RPMI8226 (cell line): ENCODE results near the gene AKAP13.
A peak's percentile ranks its signal among the peaks of the same experiment; 100 is the strongest.

Experiments used
- DNase-seq: peaks from one replicate; pipeline ENCODE4 v3.0.0-alpha.2; 2015

AKAP13 gene

DNA sequence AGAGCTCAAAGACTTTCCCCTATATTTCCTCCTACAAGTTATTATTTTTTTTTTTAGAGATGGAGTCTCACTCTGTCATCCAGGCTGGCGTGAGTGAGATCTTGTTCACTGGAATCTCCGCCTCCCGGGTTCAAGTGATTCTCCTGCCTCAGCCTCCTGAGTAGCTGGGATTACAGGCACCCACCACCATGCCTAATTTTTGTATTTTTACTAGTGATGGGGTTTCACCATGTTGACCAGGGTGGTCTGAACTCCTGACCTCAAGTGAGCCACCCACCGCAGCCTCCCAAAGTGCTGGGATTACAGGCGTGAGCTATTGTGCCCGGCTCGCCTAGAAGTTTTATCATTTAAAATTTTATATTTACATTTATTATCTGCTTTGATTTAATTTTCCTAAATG, 5.9 kb downstream of the AKAP13 start:
- no peak for DNase-seq

DNA sequence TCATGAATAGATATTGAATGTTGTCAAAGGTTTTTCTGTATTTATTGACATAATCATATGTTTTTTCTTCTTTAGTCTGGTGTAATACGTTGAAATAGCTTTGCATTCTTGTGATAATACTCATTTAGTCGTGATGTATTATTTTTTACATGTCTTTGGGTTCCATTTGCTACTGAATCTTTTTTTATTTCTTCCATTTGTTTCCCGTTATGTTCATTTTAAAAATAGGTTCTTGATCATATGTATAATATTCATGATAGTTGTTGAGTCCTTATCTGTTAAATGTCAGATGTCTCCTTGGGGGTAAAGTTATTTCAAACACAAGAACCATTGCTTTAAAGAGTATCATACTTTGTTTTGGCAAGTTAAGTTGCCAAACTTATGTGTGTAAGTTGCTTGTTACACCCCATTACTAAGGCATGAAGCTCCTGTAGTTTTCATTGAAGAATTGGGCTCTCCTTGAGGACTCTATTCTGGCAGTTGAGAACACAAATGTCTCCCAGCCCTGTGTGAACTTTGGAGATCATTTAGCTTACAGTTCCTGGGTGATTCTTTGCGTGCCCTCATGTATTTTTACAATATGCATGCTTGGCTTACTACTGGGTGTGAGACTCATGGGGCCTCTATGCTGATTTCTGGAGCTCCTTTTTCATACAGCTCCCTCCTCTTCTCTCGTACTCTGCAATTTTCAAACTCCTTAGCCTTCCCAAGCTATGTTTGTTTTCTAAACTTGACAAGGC, 8.3 kb downstream of the AKAP13 start:
- DNase-seq, result no peak

DNA sequence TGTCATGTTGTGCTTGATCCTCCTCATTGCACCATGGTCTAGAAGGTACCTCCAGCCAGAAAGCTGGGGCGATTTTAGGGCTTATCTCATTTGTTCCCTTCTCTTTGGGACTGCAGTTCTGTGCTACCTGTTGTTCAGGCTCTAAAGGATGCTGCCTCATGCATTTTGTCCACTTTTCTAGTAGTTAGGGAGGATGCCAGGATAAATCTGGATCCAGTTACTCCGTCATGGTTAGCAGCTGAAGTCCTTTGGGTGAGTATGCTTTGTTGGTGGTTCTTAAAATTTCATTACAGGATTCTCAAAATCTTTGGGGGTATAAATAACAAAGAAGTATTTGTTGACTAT, 8.9 kb downstream of the AKAP13 start:
- DNase-seq, result no peak

DNA sequence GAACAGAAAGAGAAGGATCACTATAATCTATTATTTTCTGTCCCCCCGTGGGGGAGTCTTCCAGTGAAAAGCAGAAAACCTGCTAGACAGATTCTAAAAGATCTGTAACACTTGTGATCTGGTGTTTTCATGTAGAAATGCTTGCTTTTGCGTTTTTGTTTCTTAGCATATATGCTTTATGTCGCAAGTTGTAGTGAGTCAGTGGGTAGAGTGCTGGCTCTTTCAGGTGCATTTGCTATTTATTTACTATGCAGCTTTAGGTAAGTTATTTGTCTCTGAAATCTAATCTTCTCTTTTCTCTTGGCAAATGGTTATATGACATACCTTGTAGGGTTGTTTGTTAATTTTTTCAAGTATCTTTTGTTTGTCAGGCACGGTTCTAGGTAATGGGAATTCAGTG, 9.4 kb downstream of the AKAP13 start:
- DNase-seq, result no peak

DNA sequence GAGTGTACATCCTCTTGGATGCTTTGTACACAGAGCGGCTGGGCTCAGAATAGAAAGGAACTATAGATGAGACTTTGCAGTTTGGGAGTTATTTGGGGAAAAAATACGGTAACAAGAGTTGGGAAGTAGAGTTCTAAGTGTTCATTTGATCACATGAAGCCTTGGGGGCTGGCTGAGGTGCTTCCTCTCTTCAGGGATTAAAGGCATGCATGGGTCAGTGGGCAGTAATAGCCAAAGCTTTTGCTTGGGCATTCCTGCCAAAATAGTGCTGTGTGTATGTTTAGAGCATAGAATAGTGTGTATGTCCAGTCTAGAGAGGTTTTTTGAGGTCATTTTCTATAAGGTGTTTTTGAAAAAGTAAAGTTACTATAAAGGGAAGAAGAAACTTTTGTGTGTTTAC, 12.8 kb downstream of the AKAP13 start:
- no peak for DNase-seq

DNA sequence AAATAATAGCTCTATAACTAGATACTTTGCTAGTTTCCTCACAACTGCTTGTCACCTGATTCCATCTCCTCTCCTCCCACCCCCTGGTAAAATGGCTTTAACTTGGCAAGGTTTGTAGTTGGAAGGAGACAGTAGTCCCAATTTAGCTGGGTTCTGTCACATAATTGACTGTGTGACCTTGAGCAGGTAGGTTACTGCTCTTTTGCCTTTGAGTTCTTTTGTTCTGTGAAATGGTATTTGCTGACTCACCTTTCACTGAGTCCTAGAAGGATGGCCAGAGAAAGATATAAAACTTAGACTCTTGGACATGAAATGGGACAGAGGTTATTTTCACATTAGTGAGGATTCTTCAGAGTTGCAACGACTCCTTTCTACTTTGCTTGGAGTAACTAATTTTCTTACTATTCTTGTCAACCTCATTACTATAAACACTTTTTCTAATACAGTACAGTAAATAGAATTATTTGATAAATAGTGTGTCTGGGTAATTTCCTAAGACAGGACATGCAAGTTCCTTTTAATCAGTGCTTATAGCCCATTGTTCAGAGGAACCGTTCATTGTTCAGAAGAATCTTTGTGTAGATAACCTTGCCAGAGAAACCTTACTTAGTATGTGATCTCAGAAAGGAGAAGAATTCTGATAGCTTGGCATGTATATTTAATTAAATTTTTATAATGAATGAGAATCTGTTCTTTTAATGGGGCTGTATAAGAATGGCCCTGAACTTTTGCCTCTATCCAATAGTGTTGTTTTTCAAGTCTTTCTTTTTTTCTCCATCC, 14.3 kb downstream of the AKAP13 start:
- peak; percentile 38 for DNase-seq

DNA sequence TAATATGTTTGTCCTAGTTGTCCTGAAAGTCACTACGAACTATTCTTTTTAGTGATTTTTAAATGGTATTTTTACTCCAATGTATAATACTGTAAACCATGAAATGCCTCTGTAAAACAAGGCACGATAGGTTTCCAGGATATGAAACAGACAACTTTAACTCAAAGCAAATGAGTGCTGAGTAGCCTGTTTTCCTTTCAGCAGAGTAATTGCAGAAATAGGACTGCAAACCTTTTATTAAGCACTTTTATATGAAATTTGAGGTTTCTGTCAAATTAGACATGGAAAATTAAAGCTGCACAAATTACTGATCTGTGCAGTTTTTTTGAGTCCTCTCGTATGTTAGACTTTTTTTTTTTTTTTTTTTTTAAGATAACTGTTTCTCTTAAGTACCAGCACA, 16.2 kb downstream of the AKAP13 start:
- peak; percentile 51 for DNase-seq

DNA sequence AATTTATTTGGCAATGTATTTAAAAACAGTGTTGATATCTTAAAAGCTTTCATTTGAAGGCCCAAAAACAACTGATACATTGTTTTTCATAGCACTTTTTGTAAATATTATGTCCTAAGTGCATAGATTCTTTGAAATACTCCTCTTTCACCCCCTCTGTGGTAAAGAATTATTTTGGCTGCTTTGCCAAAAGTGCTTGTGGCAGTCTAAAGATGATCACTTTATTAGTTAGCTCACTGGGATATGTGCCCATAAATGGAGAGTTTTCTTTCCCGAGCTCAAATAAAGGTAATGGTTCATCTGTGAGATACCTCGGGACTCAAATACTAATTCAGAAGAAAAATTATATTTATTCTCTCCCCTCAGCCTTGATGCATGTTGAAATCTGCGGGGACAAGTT, 16.7 kb downstream of the AKAP13 start:
- no peak for DNase-seq

DNA sequence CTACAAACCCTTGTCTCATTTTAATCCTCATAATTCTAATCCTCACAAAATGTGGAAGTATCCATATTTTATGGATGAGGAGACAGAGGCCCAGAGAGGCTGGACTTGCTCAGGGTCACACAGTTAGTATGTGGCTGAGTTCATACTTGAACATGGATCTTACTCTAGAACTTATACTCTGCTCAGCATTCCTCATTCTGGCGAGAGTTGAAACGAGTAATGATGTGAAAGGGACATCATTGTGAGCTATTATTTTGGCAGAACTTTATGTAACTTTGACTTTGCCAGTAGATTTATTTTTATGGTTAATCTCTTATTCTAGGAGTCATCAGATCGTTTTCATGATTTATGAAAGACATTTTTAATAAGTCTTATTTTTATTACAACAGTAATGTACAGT, 17.5 kb downstream of the AKAP13 start:
- no peak for DNase-seq

DNA sequence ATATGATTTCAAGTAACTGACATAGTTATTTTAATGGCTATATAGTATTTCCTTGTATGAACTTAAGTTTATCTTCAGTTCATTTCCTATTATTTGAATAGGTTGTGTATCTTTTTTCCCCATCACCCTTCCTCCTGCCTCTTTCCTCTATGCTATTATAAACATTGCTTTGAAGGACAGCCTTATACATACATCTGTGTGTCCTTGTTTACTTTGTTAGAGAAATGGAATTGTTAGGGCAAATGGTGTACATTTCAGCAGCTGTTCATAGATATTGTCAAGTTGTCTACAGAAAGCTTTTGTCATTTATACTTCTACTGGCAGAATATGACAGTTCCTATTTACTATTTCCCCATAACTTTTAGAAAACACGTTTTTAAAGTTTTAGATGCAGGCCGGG, 18.4 kb downstream of the AKAP13 start:
- DNase-seq, result no peak

DNA sequence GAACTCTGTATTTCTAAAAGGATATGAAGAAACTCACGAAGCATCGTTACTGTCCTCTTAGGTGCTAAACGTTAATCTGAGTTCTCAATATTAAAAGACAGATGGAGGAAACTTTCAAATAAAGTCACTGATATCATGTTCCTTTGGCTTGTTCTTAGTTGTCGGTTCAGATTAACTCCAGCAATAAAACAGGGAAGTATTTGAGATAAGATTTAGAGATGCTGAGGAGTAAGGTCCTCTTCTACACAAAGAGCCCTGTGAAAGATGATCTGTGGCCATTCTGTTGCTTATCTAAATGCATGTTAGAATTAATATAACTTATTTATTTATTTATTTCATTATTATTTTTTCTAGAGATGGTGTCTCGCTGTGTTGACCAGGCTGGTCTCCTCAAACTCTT, 19.2 kb downstream of the AKAP13 start:
- DNase-seq, result no peak

DNA sequence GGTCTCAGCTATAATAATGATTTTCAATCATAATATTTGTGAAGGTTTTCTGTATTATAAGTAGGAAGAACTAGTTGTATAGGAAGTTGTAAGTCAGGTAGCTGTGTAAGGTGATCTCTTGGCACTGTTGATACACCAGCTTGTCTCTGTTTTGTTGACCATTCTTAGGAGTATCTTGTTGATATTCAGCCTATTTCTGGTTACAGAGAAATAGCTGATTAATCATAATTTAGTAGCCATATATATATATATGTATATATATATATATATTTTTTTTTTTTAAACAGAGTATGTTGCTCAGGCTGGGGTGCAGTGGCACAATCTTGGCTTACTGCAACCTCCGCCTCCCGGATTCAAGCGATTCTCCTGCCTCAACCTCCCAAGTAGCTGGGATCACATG, 20.2 kb downstream of the AKAP13 start:
- DNase-seq, result no peak

DNA sequence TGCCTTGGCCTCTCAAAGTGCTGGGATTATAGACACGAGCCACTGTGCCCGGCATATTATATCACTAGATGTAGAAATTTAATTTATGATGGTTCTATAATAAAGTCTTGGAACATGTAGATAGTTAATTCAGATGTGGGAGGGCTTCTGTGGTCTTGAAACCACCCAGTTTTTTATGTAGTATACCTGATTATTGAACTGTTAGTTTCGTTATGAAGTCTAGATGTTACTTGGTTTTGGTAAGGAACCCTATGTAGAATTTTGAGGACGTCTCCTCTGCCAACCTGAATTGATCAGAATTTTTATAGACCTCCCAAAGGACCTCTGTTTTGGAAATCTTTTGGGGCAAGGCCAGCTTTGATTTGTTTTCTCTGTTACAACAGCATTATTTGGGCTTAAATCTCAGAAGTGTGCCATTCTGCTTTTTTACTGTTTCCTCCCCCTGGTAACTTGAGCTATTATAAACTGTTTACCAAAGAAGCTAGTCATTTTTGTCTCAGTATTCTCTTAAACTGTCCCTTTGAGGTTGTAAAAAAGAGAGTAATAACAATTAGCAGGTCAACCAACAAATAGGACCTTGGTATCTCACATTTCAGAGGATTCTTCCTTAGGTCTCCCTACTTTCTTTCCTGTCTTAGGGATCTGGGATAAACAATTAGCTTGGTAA, 20.8 kb downstream of the AKAP13 start:
- no peak for DNase-seq

DNA sequence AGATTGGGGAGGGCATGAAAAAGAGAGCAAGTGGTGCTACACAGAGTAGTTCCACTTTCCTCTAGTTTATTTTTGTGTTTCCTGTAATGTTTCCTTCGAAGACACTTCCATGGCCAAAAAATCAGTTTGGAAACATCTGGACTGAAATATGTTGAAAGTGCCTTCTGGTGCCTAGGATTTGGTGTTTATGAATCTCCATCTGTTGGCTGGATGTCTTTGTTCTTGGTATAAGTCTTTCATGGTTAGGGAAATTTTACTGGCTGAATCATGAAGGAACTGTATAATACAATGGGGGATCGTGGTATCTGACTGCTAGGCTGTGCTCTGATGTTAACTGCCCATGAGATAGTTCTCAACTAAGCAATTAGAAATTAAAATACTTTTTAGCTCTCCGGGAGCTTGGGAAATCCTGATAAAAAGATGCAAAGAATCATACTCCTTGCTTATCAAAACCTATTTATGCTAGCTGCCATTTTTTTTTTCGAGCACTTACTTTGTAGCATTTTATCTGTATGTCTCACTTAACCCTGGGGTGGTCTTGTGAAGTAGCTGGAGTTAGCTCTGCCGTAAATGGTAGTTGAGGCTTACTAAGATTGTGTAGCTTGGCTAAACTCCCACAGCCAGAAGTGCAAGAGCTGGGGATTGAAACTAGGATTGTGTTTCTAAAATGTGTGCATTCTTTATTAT, 21.9 kb downstream of the AKAP13 start:
- DNase-seq, result no peak

DNA sequence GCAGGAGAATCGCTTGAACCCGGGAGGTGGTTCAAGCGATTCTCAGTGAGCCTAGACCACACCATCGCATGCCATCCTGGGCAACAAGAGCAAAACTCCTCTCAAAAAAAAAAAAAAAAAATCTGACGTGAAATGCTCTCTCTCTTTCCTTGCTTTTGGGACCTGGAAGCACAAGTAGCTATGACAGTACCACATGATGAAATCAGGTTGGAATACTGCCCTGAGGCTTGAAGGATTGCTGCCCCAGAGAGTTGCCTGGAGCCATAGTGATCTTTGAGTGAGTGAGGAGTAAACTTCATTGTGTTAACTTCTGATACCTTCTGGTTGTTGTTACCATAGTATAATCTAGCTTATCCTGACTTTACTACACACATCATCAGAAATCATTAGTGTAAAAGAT, 23.3 kb downstream of the AKAP13 start:
- no peak for DNase-seq

DNA sequence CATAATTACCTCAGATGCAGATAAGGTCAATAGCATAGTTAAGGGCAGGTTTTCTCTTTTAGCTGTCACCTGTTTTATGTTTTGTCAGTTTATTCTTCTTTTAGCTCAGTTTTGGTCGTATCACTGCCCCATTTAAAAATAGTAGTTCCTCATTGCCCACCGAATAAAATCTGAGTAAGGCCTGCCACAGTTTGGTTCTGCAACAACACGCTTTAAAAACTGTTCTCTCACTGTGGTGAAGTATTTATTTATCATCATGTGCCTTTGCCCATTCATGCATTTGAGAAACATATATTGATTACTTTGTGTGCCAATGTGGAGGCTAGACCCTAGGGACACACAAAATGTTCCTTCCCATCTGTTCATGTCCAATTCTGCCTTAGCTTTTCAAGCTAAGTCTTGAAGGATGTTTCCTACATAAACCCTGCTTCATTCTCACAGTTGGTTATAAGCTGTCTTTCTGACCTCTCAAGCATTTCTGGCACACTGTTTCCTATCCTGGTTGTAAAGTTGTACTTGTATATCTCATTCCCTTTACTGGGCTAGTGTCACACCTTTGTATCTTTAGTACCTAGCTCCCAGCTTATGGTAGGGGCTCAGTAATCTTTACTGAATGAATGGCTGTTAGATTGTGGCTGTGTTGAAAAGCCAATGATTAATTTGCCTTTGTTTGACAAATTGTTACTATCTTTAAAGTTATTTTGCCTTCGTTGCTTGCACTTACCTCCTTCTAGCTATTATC, 23.9 kb downstream of the AKAP13 start:
- no peak for DNase-seq

DNA sequence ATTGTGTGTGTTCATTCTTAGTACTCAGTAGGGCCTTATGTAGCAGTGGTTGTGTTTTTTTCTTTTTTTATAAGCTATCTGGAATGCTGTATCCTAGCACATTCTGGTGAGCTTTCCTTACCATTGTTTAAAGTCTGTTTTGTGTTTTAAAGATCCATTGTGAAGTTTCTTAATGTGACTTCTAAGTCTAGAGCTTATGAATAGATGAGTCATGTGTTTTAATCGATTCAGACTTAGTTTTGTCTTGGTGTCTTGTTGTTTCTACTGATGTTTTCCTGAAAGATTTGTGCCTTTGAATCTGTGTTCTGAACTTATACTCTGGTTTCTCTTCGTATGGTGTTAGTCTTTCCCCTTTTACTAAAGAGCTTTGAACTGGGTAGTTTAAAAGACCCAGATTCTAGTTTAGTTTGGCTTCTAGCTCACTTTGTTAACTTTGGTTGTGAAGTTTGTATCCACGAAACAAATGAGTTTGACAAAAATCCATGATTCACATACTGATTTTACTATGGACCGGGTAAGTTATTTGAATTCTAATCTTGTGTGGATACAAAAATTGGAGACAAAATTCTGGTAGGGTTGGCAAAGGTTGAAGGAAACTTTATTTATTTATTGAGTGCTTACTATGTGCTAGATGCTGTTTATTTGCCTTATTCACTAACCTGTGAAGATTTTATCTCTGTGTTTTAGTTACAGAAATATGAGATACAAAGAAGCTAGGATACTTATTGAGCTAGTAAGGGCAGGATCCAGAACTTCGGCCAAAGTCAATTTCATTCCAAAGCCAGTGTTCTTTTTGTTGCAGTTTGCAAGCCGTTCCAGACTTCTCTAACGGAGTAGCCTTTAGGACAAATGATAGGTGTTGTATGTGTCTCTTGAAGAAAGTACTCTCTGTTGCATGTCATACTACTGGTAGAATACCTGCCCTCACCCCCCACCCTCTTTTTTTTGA, 24.8 kb downstream of the AKAP13 start:
- no peak for DNase-seq

DNA sequence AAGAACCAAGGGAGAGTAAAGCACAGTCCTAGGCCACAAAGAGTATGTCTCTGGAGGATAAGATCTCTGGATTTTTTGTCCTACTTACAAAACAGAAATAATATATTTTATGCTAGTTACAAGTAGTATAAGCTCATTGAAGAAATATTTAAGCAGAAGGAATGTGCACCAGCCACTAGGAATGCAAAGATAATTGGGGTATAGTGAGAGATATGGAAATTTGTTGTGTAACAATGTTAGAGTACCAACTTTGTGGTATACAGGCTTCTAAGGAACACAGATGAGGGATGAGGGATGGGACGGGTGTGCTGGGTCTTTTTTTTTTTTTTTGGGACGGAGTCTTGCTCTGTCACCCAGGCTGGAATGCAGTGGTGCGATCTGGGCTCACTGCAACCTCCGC, 26.5 kb downstream of the AKAP13 start:
- no peak for DNase-seq

DNA sequence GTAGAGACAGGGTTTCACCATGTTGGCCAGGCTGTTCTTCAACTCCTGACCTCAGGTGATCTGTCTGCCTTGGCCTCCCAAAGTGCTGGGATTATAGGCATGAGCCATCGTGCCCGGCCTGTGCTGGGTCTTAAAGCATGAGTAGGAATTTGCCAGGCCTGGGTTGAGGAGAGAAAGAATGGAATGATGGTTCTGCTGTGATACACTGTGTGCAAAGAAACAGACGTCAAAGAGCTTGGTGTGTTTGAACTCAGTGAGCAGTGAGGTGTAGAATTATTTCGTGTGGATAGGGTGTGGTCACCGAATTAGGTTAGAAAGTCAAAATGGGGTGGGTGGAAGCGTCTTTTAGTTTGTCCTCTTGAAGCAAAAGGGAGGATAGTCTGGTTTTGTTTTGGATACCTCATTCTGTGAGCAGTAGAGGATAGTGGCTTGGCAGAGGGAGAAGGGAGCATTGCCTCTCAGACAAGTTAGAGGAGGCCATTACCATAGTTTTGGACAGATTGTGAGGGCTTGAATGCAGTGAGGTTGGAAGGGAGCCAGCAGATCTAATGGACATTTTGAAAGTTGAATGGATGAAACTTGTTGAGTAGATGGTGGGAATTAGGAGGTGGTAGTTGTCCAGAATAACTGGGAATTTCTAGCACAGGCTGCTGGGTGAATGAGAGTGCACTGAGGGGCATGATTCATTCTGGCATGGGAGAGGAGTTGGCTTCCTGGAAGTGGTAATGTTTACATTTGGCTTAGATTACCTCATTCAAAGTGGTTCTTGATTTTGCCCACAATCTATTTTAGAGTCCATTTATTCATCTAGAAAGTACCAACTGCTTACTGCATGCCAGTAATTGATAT, 27.2 kb downstream of the AKAP13 start:
- DNase-seq, result no peak

DNA sequence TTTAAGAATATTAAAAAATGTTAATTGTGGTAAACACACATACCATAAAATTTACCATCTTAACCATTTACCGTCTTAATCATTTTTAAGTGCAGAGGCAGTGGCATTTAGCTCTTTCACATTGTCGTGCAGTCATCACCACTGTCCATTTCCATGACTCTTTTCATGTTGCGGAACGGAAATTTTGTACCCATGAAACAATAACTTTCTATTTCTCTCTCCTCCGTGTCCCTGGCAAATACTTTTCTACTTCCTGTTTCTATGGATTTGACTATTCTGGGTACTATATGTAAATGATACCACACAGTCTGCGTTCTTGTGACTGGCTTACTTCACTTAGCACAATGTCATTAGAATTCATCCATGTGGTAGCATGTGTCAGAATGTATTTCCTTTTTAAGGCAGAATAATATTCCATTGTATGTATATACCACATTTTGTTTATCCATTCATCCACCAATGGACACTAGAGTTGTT, 27.9 kb downstream of the AKAP13 start:
- no peak for DNase-seq

DNA sequence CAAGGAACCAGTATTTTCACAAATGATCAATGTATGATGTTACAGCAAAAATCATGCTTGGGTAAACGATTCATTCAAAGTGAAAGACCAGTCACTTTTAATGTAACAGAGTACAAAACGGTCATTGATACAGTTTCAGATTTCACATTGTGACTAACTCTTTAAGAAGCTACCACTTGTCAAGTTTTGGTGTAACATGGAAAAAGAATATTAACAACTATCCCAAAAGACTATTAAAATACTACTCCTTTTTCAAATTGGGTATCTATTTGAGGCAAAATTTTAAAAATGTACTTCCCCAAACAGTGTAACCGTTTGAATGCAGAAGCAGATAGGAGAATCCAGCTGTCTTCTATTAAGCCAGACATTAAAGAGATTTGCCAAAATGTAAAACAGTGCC, 31.7 kb downstream of the AKAP13 start:
- no peak for DNase-seq
